ENCODE measurements around the gene PTPRR.
"Not testable (repeated sequence)": the region's sequence is repeated elsewhere in the genome, so short reads cannot be mapped to it uniquely, and the experiment has no call there.

Gene PTPRR

DNA sequence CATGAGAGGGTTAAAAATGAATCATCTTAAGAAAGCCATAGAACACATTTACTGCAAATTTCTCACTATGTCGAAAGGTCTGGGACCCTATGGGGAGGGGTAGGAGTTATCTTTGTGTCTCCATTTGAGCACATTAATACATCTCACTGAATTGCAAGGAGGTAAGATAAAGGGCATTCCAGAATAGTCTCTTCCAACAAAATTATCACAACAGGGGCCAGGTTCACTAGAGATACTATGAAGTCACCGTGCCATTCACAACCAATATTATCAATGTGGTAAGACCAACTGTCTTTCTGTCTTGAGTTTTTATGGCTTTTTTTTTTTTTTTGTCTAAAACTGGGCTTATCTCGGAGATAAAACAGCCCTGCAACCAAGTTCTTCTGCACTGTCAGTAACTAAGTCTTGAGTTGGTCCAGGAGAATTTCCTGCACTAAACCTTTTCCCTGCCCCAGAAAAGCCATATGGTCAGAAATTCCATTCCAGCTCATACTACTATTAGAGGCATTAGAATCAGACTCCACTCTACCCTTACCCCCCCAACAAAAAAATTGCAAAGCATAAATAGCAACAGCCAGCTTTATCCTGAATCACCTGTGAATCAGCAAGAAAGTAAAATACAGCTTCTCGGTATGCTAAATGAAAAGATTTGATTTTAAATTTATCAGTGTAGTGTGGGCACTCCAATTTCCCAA lies 79.7 kb downstream of the PTPRR start:
- DNase-seq (ENCODE audit: low read depth in 2 of 2), result no peak

DNA sequence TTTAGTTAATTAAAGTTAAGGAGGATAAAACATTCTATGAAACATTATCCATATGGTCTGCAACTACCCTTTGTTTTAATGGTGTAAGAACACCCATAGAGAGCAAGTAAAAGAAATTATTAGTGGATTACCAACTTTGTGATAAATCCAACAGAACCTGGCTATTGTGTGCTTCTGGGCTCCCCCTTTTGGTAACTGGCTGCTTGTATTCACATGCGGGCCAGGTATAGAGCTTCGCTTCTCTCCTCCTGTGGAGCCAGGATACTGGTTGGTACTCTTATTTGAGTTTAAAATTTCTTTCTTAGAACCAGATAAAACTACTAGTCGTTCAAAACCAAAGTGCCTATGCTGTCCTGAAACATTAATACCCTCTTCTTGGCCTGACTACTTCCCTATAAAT lies 81.0 kb downstream of the PTPRR start:
- DNase-seq (ENCODE audit: low read depth in 2 of 2), result no peak

DNA sequence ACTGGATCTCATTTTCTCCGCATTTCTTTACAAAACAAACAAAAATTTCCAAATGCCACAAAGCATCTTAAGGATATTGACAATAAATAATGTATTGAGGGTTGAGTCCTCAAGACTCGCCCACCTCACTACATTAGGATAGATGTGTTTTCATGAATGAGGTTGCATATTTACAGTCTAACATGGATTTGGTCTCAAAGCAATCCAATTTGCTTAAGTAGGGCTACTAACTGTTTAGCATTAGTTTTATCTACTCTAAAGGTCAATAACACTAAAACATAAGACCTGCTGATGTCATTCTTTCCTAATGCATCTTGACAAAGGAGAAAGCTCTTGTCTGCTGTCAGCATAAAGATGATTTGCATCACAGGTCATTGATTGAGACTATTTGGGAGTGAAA lies 82.4 kb downstream of the PTPRR start:
- no peak for DNase-seq (ENCODE audit: low read depth in 2 of 2)

DNA sequence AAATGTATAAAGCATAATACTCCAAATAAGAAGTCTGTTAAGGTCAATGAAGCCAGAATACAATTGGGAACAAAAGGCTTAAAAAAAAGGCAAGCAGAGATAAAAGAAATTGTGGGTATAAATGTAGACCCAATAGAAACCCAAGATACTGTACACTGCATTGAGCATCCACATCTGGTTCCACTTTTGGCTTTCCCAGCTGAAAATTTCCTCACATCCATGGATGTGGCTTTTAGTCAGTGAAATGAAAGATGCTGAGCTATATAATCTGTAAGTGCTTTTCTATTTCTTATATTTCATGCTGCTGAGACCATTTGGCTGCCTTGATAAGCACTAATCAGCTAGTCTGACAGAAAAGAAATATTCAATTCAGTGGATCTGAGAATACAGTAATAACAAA lies 83.5 kb downstream of the PTPRR start:
- no peak for DNase-seq (ENCODE audit: low read depth in 2 of 2)

DNA sequence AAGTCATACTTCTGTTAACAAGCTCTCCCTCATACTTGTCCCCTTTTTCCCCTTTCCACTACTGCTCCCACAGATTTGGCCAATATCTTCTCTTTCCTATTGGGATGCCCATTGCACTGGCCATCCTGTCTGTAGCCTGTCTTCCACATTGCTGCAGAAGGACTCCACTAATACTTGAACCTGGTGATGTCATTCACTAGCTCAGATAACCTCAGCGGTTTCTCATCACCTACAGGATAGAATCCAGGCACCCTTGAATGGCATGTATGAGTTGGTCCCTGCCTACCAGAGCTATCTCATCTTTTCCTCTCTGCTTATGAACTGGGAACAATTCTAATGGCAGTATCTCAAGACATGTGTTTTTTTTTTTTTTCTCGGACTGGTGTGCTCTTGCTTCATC lies 84.6 kb downstream of the PTPRR start:
- no peak for DNase-seq (ENCODE audit: low read depth in 2 of 2)

DNA sequence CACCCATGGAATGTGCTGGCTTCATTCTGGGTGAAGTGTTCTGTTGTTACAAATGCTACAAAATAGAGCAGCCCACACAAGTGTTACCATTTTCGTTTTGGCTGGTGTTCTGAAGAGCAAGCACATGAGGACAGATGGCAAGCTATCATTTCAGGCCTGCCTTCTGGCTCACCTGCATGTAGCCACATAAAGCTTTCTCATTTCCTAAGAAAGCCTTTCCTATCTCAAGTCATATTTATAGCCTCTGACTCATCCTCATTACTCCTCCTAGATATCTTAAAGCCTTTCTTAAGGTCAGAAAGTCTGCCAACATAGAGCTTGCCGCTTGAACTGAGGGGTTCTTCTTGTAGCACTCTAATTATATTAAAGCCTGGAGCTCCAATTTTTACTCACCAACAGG lies 89.0 kb downstream of the PTPRR start:
- no peak for DNase-seq (ENCODE audit: low read depth in 2 of 2)

DNA sequence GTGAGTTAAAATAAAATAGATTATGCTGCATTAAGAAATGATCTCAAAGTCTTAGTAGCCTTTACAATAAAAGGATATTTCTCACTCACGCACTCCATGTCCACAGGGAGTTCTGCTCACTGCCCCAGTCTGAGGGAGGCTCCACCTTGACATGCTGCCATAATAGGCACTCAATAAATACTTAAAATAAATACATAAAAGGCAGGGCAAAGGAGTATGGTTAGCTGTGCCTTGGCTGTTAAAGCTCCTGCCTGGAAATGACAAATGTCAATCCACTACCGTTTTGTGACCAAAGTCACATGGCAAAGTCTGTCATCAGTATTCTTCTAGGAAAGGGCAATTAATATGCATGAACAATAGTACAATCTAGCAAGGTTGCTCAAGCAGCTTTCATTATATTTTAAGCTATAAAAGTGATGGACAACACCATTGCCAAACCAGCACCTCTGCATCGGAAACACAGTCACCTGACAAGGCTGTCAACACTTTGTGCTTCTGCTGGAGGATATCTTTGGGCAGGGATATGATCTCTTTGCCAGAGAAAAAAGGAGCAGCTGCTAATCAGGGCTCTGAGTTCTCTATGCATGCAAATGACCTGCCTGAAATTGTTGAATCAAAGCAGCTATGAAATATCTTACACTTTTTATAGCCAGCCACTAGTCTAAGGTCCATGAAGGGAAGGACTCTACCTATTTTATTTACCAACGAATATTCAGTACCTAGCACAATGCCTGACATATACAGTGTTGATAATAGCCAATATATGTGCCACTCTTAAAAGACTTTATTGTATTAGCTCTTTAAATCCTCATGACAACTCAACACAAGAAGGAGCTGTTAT lies 90.1 kb downstream of the PTPRR start:
- DNase-seq (ENCODE audit: low read depth in 2 of 2), result no peak

DNA sequence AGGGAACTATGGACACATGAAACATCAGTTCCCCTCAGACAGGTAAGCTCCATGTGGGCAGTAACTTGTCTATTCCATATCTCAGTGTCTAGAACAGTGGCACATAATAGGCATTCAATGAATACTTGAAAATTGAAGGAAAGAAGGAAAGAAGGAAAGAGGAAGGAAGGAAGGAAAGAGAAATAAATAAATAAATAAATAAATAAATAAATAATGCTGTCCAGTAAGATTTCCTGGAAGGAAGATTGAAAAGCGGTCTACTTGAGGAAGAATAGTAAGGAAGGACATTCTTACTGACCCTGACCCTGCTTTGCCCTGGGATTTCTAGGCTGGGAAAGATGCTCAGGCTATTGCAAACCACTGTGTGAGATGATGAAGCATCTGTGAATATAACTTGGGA lies 91.5 kb downstream of the PTPRR start:
- DNase-seq (ENCODE audit: low read depth in 2 of 2), result no peak

DNA sequence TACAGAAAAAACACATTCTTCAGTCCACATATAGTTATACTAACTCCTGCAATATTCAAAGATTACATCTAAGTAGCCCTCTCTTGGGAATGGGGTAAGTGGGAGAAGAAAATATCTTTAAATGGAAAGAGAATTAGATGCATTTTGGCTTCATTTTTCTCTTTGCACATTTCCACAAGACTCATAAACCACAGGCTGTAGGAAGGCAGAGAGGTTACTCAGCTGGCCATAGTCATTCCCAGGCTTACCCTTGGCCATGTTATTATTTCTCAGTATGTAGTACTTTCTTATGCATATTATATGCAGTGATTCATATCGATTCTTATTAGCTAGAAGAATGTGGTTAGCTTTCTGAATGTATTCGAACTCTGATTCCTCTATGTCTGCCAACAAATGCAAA lies 92.2 kb downstream of the PTPRR start:
- no peak for DNase-seq (ENCODE audit: low read depth in 2 of 2)

DNA sequence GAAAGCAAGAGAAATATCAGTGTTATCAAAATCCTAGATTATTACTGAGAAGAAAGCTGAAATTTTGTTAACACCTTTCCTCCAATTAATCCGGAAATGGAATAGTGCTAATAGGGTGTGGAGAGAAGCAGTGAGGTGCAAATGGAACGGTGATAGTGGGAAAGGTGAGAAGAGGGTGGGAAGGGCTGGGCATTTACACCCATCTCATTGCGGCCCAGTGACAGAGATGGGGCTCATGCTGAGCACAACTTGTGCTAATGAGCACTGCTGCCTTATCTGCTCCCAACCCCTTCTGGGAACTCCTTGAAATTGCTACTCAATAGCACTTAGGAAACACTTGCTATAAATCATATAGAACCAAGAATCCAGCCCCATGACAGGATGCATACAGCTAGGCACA lies 94.4 kb downstream of the PTPRR start:
- no peak for DNase-seq (ENCODE audit: low read depth in 2 of 2)

DNA sequence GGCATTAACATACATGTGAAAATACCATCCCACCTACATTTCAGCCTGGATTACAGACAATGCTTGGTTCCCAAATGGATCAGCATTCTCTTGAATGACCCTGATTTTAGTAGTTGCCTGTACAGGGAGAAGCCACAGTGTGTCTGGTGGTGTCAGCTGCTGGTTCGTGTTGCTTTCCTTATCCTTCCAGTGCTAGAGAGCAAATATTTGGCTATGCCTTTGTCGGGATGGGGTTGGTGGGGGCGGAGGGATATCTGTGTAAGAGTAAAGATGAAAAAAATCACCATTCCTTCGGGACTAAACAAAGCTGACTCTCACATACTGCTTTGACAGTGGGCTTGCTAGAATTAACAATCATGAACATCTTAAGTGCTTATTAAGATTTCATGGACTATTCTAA lies 96.0 kb downstream of the PTPRR start:
- DNase-seq (ENCODE audit: low read depth in 2 of 2), result no peak

DNA sequence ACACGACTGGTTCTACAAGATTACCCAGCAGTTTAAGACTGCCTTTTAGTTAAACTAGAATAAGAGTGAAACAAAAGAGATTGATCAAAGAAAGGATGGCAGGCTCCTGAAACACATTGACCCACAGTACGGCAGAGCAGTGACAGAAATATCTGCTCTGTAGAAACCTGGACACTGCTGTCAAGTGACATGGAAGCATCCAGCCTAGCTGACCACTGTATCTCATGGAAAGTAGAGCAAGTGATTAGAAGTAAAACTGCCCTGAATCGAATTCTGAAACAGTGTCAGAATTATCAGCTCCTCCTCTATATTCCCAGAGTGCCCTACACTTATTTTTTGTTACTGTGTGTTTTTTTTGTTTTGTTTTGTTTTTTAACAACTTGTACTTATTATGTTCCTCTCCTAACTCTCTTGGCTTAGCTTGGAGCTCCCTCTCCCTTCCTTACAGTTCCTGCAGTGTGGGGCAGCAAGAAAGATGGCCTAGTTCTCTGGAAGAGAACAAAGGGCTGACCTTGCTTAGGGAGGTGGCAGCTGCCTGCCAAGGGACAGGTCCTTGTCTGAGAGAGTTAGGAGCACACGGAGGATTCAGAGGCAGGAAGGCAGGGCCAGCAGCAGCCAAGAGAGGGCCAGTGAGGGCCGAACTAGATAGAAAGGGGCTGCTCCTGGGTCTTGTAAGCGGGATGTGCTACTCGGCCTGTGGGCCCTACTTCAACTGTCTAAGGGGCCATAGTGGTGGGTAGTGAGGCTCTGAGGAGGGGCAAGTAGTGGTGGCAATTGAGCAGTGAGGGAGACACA lies 97.2 kb downstream of the PTPRR start:
- no peak for DNase-seq (ENCODE audit: low read depth in 2 of 2)

DNA sequence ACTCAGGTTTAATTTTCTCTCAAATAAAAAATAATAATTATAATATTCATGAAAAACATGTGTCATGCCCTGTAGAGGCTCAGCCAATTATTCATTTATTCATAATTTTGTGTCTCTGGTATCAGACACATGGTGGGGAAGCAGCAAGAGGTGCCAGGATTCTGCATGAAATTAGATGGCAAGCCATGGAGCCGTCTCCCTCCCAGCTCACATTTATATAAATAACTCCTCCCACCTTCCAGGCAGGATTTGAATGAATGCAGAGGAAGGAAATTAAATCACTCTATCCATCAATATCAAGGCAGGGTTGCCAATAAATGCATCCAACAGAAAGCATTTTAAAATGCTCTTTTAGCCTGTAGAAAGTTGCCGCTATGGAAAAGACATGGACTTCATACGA lies 98.1 kb downstream of the PTPRR start:
- no peak for DNase-seq (ENCODE audit: low read depth in 2 of 2)

DNA sequence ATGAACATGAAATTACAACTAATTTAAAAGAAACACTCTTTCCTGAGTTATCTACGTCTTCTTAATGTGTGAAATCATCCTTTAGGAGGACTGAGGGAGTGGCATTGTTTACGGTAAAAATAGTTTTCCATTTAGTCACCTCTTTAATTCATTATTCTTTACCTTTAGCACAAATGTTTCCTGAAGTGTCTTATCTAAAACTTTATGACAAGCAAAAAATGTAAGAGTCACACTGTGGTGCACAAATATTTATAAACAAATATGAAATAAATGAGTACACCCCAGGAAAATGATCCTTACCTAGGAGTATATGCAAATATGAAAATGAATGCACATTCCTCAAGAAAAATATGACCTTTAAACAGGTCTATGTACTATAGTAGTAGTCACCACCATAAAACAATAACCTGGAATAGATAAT lies 104.6 kb downstream of the PTPRR start:
- DNase-seq (ENCODE audit: low read depth in 2 of 2), result no peak

DNA sequence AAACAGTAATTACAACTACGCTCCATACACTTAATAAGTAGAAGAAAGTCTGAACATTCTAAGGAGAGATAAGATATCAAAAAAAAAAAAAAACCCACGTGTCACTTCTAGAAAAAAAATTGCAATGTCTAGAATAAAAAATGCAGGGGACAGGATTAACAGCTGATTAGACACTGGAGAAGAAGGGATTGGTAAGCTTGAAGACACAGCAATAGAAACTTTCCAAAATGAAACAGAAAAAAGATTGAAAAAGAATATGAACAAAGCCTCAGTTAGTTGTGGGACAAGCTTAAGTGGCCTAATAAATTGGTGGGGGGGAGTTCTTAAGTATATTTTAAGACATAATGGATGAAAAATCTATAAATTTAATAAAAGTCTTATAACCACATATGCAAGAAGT lies 105.5 kb downstream of the PTPRR start:
- DNase-seq (ENCODE audit: low read depth in 2 of 2), result no peak

DNA sequence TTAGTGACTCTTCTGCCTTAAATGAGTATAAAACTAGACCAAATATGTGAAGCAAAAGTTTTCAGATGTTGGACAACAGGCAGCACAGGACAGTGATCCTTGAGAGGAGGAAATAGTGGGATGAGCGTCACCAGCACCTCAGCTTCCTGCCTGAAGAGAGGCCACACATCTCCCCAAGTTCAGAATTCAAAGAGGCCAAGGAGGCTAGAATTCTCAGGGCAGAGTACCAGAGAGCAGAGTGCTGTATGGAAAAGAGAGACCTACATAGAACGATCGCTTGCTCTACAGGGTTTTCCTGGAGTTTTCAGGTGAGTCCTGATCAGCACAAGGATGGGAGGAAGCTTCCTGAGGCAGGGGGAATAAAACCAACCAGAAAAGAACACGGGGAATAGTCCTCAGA lies 107.0 kb downstream of the PTPRR start:
- no peak for DNase-seq (ENCODE audit: low read depth in 2 of 2)

DNA sequence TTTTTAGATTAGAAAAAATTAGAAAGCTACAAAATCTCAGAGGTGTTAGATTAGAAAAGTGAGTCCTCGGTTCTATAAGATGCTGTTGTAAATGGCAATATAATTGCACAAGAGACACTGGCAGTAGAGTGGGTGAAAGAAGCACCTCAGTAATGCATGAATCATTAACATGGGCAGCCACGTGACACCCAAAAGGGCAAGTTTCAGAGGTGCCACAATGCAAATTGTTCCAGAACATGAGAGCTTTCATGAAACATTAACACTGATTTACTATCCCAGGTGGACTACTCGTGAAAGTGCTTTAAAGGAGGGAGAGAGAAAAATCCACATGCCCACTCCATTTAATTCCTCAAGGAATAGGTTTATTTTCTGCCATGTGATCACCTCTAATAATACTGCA lies 108.4 kb downstream of the PTPRR start:
- no peak for DNase-seq (ENCODE audit: low read depth in 2 of 2)

DNA sequence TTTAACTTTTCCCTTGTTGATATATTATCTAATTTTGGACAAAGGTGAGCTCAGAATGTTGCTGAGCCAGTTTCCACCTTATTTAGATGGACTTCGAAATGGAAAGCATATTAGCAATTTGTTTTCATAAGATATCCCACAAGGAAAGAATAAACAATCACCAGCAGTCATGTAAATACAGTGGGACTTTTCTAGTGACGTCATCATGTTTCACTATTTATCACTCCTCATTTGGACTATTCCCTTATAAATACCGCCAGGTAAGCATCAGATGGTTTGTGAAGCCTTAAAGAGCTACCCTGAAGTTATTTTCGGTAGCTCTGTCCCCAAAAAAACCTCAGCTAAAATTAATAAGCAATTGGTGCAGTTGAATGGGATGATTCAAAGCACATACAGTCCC lies 110.7 kb downstream of the PTPRR start:
- no peak for DNase-seq (ENCODE audit: low read depth in 2 of 2)

DNA sequence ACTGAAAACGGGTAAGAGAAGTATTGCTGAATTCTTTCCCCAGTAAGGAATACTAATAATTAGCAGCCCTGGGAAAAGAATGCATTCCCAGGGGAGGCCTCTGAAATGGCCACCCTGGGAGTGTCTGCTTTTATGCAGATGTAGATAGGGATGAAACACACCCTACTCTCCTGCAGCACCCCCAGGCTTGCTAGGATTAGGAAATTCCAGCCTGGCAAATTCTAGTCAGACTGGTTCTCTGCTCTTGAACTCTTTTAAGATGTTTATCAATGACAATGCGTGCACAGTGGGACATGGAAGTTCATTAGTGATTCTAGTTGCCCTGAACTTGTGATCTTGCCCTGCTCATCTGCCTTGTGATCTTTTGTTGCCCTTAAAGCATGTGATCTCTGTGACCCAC lies 112.5 kb downstream of the PTPRR start:
- DNase-seq (ENCODE audit: low read depth in 2 of 2), result not testable (repeated sequence)

DNA sequence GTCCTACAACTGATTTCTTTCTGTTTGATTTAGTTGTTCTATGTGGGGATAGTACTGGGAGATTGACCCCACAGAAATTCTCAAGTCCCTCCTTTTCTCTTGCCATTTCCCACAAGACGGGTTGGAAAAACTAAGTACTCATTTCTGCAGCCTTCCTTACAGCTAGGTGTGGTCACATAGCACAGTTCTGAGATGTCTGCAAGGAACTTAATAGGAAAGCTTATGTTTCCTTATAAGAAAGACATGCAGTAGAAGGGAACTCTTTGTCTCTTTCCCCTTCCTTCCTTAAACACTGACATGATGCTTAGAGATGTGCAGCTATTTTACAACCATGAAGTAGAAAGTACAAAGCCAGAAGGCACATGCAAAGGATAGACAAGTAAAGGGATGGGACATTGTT lies 113.7 kb downstream of the PTPRR start:
- no peak for DNase-seq (ENCODE audit: low read depth in 2 of 2)

DNA sequence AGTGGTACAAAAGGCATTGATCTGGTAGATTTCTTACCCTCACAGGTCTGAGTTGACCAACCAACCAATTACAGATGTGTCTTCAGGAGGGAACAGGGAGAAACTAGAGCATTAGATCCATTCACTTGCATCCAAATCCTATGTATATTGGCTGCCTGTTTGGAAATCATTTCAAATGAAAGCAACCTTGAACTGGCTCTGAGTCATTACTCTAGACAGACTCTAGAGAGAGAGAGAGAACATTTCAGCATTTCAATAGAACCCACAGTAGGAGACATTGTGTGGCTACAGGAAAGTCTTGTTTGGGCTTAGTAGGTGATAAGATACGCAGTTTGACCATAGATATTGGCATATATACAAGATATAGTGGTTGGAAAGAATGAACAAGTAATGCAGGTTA lies 114.5 kb downstream of the PTPRR start:
- DNase-seq (ENCODE audit: low read depth in 2 of 2), result no peak

DNA sequence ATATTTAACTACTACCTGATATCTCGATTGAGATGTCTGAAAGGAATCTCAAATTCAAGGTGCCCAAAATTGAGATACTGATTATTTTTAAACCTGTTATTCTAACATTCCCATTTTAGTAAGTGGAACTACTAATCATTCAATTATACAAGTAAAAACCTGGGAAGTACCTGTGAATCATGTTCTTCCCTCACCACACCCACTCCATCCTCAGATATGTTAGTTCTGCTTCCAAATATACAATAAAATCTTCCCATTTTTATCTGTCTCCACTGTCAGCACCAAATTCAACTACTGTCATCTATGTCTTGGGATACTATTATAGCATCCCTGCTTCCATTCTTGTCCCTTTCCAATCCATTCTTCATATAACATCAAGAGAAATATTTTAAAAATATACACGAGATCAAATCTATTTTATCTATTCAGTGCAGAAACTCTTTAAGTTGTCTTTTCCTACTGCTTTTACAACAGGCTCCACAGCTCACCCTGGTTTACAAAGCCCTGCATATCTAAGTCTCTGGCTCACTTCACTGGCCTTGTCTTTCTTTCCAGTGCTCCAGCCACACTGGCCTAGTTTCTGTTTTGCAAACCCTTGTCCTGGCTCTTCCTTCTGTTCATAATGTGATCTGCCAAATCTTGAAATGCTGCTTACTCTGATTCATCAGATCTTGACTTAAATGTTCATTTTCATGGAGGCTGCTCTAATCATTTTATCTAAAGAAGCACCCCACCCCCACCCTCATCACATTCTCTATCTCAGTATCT lies 122.3 kb downstream of the PTPRR start:
- DNase-seq (ENCODE audit: low read depth in 2 of 2), result no peak

Measured in stimulated activated CD8-positive, alpha-beta memory T cell treated with anti-CD3 and anti-CD28 coated beads, Interleukin-15, amount 100 ng/mL, for 48 hours (primary cell).